ENCODE measurements around the gene BABAM2. TPM values are rescaled to one million over a fixed set of nuclear protein-coding genes. Genes with fewer than 3 reads are reported as not detected.

The BABAM2 gene
- total and polyA plus RNA-seq, 9 of the 15 experiments (the other 6 are each of a cell fraction or from before 2014, with no cell fraction given) = 10.9 to 37.4 (median 25.6) TPM

- TF ChIP-seq, protein P1, sequence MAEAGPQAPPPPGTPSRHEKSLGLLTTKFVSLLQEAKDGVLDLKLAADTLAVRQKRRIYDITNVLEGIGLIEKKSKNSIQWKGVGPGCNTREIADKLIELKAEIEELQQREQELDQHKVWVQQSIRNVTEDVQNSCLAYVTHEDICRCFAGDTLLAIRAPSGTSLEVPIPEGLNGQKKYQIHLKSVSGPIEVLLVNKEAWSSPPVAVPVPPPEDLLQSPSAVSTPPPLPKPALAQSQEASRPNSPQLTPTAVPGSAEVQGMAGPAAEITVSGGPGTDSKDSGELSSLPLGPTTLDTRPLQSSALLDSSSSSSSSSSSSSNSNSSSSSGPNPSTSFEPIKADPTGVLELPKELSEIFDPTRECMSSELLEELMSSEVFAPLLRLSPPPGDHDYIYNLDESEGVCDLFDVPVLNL (CRISPR knock-in tag; IDR thresholded peaks at IDR 0.05; ENCODE audit: low read depth) = no peak
- TF ChIP-seq TBL1XR1 (IDR thresholded peaks at IDR 0.05; ENCODE audit: low read length in 2 of 2) = no peak
- no peak for TF ChIP-seq KLF6 (CRISPR knock-in tag; IDR thresholded peaks at IDR 0.05; ENCODE audit: borderline replicate concordance)
- TF ChIP-seq TSHZ1 (CRISPR knock-in tag; IDR thresholded peaks at IDR 0.05) = no peak
- TF ChIP-seq ZNF717 (CRISPR knock-in tag; IDR thresholded peaks at IDR 0.05) = no peak
- TF ChIP-seq MED1 (CRISPR knock-in tag; IDR thresholded peaks at IDR 0.05; ENCODE audit: borderline replicate concordance) = no peak
- TF ChIP-seq CBX2 (IDR thresholded peaks at IDR 0.05; ENCODE audit: insufficient read depth, low read length, poor library complexity, severe bottlenecking) = no peak
- TF ChIP-seq, protein P2, sequence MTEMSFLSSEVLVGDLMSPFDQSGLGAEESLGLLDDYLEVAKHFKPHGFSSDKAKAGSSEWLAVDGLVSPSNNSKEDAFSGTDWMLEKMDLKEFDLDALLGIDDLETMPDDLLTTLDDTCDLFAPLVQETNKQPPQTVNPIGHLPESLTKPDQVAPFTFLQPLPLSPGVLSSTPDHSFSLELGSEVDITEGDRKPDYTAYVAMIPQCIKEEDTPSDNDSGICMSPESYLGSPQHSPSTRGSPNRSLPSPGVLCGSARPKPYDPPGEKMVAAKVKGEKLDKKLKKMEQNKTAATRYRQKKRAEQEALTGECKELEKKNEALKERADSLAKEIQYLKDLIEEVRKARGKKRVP (CRISPR knock-in tag; IDR thresholded peaks at IDR 0.05) = no peak
- no peak for TF ChIP-seq ZNF77 (CRISPR knock-in tag; IDR thresholded peaks at IDR 0.05)
- TF ChIP-seq ZNF212 (CRISPR knock-in tag; IDR thresholded peaks at IDR 0.05) = no peak
- no peak for TF ChIP-seq HMG20A (CRISPR knock-in tag; conservative IDR thresholded peaks at IDR 0.05)
- TF ChIP-seq TCF7 (IDR thresholded peaks at IDR 0.05; ENCODE audit: borderline replicate concordance) = no peak
- TF ChIP-seq, protein P3, sequence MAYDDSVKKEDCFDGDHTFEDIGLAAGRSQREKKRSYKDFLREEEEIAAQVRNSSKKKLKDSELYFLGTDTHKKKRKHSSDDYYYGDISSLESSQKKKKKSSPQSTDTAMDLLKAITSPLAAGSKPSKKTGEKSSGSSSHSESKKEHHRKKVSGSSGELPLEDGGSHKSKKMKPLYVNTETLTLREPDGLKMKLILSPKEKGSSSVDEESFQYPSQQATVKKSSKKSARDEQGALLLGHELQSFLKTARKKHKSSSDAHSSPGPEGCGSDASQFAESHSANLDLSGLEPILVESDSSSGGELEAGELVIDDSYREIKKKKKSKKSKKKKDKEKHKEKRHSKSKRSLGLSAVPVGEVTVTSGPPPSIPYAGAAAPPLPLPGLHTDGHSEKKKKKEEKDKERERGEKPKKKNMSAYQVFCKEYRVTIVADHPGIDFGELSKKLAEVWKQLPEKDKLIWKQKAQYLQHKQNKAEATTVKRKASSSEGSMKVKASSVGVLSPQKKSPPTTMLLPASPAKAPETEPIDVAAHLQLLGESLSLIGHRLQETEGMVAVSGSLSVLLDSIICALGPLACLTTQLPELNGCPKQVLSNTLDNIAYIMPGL (CRISPR knock-in tag; IDR thresholded peaks at IDR 0.05) = no peak
These were observed 295.4 kb downstream of the BABAM2 start (continued) for GRCh38 chr2:28185891-28186290.
